Ishikawa (cell line): Measurements from ENCODE around the gene ANO6.

Experiments used
- CEBPB ChIP-seq: IDR thresholded peaks from 2 replicates; pipeline ENCODE4 v1.6.1; 2012
- CREB1 ChIP-seq: IDR thresholded peaks from 2 replicates; pipeline ENCODE4 v1.6.1; 2012; ENCODE audit warnings: low read depth
- EGR1 ChIP-seq: IDR thresholded peaks from 2 replicates; pipeline ENCODE4 v1.6.1; 2012
- EP300 ChIP-seq: IDR thresholded peaks from 2 replicates; pipeline ENCODE4 v1.6.1; 2012; ENCODE audit warnings: borderline replicate concordance
- FOXM1 ChIP-seq: IDR thresholded peaks from 2 replicates; pipeline ENCODE4 v1.6.1; 2012; ENCODE audit warnings: low read depth, borderline replicate concordance
- MAX ChIP-seq: IDR thresholded peaks from 2 replicates; pipeline ENCODE4 v1.6.1; 2012
- NFIC ChIP-seq: IDR thresholded peaks from 2 replicates; pipeline ENCODE4 v1.6.1; 2012
- RAD21 ChIP-seq: IDR thresholded peaks from 2 replicates; pipeline ENCODE4 v1.6.1; 2012; ENCODE audit warnings: low read depth
- REST ChIP-seq: IDR thresholded peaks from 2 replicates; pipeline ENCODE4 v1.6.1; 2012; ENCODE audit warnings: low read depth, mild to moderate bottlenecking
- TAF1 ChIP-seq: IDR thresholded peaks from 2 replicates; pipeline ENCODE4 v1.6.1; 2012; ENCODE audit warnings: low read depth, mild to moderate bottlenecking
- TCF12 ChIP-seq: IDR thresholded peaks from 2 replicates; pipeline ENCODE4 v1.6.1; 2012; ENCODE audit warnings: low read depth
- TEAD4 ChIP-seq: IDR thresholded peaks from 2 replicates; pipeline ENCODE4 v1.6.1; 2012
- USF1 ChIP-seq: IDR thresholded peaks from 2 replicates; pipeline ENCODE4 v1.6.1; 2012
- YY1 ChIP-seq: IDR thresholded peaks from 2 replicates; pipeline ENCODE4 v1.6.1; 2012; ENCODE audit warnings: low read depth
- ZBTB7A ChIP-seq: IDR thresholded peaks from 2 replicates; pipeline ENCODE4 v1.6.1; 2012; ENCODE audit warnings: low read depth

The ANO6 gene

GRCh38 chr12:45224311-45224710 is 8.4 kb downstream of the ANO6 start:
- TF ChIP-seq TAF1 (no peak), CREB1 (no peak)

GRCh38 chr12:45226021-45226420 is 10.1 kb downstream of the ANO6 start:
- no peak for TF ChIP-seq FOXM1
- TF ChIP-seq CEBPB = no peak
- TF ChIP-seq CREB1 = no peak
- no peak for TF ChIP-seq MAX
- TF ChIP-seq EGR1 = no peak
- TF ChIP-seq TAF1 = no peak
- TF ChIP-seq USF1 = no peak
- no peak for TF ChIP-seq YY1
- no peak for TF ChIP-seq TEAD4
- TF ChIP-seq EP300 = no peak
- TF ChIP-seq RAD21 = no peak
- no peak for TF ChIP-seq ZBTB7A
- no peak for TF ChIP-seq NFIC
- TF ChIP-seq TCF12 = no peak
- TF ChIP-seq REST = no peak

- TF ChIP-seq TCF12 (no peak), TEAD4 (no peak), EP300 (no peak), YY1 (no peak), CEBPB (no peak), REST (no peak), RAD21 (no peak), CREB1 (no peak), FOXM1 (no peak), MAX (no peak), TAF1 (no peak), NFIC (no peak), EGR1 (no peak), USF1 (no peak), ZBTB7A (no peak)
Observed at GRCh38 chr12:45227316-45228067, 11.6 kb downstream of the ANO6 start.

- TF ChIP-seq NFIC (peak; percentile 75), CREB1 (no peak), FOXM1 (peak; percentile 53; the same call in 1 of the 2 replicates), YY1 (no peak), TCF12 (0 out of 2 replicates have a peak, but pooled peaks have one; percentile 57), EP300 (peak; percentile 58; the same call in 1 of the 2 replicates), TEAD4 (peak; percentile 61; the same call in 1 of the 2 replicates)
Observed at GRCh38 chr12:45231515-45232145, 15.7 kb downstream of the ANO6 start.

GRCh38 chr12:45232146-45232755 is 16.4 kb downstream of the ANO6 start:
- no peak for TF ChIP-seq MAX
- TF ChIP-seq CEBPB = 0 out of 2 replicates have a peak, but pooled peaks have one; percentile 30
